AG09319 (cell line): ENCODE measurements around the gene MAP3K7.

Source experiments
- DNase-seq: peaks from one replicate; pipeline ENCODE4 v3.0.0-alpha.2; 2010; ENCODE audit warnings: low read depth; ENCODE audit errors: extremely low read depth
- TF ChIP-seq, protein P1 (sequence below): IDR thresholded peaks from 2 replicates; pipeline ENCODE4 v1.5.1; 2011; ENCODE audit warnings: low read depth, mild to moderate bottlenecking, inconsistent platforms, low read length, moderate library complexity

Gene MAP3K7

DNA sequence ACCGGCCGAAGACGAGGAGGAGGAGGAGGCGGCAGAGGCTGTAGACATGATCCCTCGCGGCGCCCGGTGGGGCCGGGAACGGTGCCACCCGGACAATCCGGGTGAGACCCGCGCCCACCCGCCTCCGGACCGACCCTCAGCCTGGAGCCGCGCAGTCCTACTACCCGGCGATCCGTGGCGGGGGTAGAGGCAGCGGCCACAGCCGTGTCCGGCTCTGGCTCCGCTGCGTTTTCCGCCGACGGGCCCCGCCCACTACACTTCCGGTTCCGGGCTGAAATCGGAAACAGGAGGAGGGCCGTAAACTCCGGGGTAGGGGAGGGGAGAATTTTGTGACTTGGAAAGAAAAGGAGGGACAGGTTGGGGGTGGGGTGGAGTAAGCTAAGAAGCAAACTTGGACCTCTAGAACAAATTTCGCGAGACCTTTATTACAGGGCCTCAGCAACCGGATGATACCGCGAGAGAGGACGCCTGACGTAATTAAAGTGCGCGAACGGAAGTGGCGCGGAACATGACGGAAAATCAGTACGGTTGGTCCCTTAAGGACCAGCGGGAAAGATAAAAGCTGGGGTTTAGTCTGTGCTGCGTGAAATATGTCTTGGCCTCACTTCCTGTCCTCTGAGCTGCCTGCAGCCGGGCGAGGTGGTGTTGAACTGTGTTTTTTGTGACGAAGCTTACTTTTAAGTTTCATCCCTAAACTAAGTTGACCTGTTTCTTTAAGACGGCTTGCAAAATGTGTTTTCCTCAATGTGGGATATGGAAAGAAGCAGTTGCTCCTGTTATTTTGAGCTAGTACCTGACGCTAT, at the start of gene MAP3K7:
Gene MAP3K7 (minus strand): TSS at position 237 of the 803 bp plus-strand sequence. CDS start 189 bp downstream, at position 48.
- TF ChIP-seq, protein P1, sequence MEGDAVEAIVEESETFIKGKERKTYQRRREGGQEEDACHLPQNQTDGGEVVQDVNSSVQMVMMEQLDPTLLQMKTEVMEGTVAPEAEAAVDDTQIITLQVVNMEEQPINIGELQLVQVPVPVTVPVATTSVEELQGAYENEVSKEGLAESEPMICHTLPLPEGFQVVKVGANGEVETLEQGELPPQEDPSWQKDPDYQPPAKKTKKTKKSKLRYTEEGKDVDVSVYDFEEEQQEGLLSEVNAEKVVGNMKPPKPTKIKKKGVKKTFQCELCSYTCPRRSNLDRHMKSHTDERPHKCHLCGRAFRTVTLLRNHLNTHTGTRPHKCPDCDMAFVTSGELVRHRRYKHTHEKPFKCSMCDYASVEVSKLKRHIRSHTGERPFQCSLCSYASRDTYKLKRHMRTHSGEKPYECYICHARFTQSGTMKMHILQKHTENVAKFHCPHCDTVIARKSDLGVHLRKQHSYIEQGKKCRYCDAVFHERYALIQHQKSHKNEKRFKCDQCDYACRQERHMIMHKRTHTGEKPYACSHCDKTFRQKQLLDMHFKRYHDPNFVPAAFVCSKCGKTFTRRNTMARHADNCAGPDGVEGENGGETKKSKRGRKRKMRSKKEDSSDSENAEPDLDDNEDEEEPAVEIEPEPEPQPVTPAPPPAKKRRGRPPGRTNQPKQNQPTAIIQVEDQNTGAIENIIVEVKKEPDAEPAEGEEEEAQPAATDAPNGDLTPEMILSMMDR: no peak
- DNase-seq: peak; percentile 93

DNA sequence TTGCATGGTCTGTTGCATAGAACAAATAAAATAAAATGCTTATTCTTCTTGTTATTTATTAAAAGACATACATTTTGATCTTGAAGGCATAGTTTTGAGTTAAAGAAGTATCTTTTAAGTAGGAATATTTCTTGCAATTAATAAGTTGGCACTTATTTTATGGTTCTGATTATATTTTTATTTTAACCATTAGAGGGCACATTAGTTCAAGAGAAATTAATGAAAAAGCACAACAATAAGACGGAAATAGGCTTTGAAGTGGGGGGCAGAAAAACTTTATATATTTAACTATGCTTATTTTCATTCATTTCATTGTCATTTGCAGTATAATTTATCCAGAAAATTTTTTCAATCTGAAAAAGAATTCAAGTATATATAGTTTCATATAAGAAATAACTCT, 44.2 kb upstream of the MAP3K7 start:
- TF ChIP-seq, protein P1: no peak
- no peak for DNase-seq

DNA sequence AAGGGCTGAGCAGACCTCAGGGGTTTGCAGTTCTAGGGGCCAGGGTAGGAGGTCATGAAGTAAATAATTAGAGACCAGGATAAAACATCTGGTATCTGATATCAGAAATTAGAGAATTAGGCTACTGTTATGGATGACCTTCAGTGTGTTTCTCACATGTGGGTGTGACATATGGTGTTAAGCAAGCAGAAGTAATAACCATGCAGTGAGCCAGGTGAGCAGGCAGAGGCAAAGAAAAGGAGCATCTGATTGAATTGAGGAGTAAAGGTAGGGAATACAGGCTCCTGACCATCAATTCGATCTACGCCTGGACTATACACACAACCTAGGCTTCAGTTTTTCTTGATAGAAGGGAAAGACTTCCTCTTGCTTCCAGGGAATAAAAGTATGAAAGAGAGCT, 34.7 kb upstream of the MAP3K7 start:
- no peak for DNase-seq
- TF ChIP-seq, protein P1: no peak

DNA sequence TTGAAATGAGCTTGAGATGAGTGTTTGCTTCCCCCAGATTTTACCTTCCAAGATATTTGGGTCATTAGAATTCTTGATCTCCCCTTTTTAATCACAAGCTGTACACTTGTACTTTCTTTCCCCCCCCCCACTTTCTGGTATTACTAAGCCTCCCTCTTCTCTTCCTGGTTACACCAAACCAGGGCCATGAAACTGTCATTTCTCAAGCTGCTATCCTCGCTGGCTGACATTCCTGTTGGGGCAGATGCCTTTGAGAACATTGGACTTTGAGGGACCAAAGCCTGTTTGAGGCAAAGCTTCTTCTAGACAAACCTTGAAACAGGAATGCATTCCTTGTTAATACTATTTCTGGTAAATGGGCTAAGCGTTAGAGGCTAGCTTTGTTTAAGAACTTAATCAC, 32.3 kb upstream of the MAP3K7 start:
- TF ChIP-seq, protein P1: no peak
- no peak for DNase-seq

DNA sequence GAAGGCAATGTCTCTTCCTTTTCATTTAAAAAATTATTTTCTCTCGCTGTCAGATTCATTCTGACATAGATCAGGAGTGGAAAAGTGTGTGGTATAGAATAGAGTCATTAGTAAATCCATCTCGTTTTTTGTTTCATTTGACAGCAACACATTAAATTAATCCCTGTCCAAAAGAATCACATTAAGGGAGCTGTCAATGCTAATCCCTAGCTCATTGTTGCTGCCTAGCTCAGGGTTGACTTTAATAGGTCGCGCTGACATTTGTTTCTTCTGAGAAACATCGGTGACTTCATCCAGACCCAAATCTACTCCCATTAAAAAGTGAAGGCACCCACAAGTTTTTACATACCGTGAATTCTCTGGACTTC, 25.4 kb upstream of the MAP3K7 start:
- no peak for DNase-seq
- TF ChIP-seq, protein P1: no peak

DNA sequence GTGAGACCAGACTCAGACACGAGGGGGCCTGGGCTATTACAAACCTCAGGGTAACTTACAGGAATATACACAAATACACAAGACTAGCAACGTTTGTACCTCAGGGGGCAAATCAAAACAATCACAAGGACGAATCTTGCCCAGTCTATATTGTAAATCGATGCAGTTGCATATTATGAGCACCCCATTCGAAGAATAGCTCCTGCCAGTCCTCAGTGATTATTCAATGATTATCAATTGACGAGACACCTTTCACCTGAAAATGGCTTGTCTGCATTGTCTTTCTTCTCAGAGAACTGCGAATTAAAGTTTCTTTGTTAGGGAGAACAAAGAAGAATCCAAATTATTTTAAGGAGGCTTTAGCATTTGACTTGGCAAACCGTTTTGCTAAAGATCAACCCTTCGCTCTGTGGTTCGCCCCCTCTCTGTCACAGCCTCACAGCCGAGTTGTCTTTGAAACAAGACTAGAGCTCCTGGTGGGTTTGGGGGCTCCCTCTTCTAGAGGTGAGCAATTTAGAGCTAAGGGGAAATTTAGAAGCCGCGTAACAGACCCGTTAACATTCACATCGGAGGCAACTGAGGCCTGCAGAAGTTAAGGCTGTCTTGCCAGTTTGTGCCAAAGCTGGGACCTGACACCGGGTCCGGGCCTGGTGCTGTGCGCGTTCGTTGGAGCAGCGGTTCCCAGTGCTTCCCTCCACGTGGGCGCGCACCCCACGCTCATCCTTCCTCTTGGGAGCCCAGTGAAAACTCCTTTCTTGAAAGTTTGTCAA, 24.9 kb upstream of the MAP3K7 start:
- DNase-seq: no peak
- TF ChIP-seq, protein P1: no peak

DNA sequence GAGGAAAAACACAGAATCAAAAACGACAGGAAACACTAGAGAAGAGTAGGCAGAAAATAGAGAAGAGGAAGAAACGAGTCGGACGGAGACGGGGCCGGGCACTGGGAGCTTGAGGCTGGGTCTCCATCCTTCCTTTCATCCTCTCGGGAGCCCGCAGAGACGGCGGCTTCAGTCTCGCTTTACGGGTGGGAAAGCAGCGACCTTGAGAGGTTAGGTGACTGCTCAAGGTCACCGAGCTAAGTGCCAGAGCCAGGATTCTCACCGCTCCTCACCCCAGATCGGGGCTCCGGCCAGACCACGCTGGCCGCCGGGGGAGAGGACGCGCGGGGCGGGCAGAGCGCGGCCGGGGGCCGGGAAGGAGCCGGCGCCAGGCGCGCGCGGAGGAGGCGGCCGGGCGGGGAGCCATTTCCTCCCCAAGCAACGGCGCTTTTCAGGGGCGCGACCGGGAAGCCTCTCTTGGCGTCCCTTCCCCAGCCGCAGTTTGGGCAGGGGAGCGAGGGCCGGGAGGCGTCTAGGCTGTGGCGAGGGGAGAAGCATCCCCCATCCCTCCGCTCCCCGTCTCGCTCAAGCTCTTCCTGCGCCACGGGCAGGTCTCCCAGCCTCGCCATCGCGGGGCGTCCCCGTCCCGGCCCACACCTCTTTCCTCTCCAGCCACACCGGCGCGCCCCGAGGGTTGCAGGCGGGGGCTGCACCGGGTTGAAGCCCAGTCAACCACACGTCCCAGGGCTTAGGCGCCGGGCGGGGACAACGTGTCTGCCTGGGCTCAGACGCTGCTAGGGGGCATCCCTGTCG, 24.1 kb upstream of the MAP3K7 start:
- DNase-seq: no peak
- TF ChIP-seq, protein P1: no peak
